HG02759 (cell line): ENCODE results near the gene TP53I11.

Source experiments
- ATAC-seq: cut with Tn5 transposase; IDR thresholded peaks from one replicate; pipeline ENCODE4 v1.9.1; 2021; ENCODE audit warnings: mild to moderate bottlenecking, moderate library complexity; ENCODE audit not compliant: unreplicated experiment

The TP53I11 gene

GRCh38 chr11:44941259-44942021, 9.2 kb downstream of the TP53I11 start:
- no peak for ATAC-seq

GRCh38 chr11:44940835-44941234, 9.8 kb downstream of the TP53I11 start:
- ATAC-seq, result no peak

DNA sequence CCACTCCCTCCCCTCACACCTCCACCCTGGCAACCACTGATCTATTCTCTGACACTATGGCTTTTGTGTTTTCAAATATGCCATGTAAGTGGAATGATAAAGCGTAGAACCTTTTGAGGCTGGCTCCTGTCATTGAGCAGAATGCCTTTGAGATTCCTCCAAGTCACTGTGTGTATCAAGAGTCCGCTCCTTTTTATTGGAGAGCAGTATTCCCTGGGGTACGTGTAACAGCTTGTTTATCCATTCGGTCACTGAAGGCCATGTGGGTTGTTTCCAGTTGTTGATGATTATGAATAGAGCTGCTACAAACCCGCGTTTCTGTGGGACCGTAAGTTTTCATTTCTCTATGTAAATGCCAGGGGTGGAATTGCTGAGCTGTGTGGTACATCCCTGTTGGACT, 10.3 kb downstream of the TP53I11 start:
- no peak for ATAC-seq

- no peak for ATAC-seq
Measured at GRCh38 chr11:44939673-44940395, 10.8 kb downstream of the TP53I11 start.

DNA sequence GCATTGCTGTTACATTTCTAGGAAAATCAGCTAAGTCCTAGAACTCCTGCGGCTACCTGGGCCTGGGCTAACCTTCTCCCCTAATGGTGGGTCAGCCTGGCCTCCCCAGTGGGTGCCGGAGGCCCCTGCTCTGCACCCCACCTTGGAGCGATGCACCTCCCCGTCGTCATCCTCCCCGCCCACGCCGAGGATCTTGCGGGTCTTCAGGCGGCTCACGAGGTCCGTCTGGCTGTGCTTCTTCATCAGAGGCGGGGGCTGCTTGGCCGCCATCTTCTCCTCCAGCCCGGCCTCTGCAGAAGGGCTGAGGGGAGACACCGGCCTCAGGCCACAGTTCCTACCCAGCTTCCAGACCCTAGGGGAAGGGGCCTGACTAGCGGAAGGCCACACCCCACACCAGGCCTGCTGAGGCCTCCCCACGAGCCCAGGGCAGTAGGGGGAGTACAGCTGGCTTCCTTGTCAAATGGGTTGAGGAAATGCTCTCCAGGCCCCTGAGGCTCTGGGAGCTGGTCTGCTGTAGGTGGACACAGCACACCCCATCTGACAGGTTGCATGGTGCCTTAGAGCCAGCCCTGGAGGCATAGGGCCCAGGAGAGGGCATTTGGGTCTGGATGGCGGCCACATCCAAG, 12.5 kb downstream of the TP53I11 start:
- no peak for ATAC-seq

DNA sequence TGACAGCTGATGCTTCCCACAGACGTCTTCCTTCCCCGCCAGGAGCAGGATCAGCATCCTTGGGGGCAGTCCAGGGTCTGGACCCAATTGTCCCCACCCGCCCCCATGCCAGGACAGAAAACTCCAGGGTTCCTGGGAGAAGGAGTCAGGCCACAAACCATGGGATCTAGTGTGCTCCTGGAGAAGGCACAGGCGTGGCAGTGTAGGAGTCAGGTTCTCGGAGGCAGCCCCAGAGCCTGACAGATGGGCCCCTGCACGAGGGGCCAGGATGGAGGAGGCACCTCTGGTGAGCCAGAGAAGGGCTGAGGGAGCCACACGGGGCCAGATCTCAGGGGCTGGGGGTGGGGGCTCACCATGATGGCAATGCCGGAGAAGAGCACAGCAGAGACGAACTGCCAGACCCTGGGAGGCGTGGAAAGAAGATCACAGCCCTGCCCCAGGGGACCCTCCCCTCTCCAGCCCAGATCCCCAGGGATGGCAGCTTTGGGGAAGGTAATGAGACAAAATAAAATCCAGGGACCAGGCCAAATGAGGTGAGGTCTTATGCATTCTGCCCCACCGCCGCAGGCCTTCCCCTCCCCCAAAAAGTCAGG, 13.6 kb downstream of the TP53I11 start:
- ATAC-seq, result no peak

DNA sequence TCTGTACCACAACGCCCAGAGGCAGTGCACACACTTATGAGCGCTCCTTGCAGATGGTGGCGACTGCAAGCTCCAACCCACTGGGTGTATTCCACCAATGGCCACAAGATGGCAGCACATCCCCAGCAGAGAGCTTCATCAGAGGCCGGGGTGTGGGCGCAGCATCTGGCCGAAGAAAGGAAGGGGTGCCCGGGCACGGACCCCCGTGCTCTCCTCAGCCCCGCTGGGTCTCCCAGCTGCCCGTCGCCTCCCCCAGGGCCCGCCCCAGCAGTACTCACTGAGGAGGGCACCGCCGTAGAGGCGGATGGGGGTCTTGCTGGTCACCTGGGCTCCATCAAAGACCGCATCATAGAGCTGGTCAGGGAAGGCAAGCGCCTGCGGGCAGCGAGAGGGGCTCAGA, 14.2 kb downstream of the TP53I11 start:
- ATAC-seq, result peak; percentile 83

DNA sequence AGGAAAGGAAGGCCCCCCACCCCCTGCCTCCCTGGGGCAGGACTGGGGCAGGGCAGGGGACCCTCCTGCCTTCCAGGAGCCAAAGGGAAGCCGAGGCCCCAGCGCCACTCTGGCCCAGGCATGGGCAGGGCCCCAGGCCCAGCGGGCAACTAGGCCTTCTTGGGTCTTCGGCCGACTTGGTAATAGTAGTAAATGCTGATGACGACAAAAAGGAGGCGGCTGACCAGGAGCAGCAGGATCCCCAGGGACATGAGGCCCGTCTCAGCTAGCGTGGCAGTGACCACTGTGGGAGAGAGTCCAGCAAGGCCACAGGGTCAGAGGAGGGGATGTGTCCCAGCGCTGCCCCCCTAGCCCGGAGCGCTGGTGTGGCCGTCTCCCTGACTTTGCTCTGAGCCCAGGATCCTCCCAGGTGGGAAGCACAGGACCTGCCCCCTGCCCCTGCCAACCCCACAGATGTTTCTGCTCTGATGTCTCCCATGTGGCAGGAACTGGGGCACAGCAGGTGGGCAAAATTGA, 15.9 kb downstream of the TP53I11 start:
- ATAC-seq, result no peak

DNA sequence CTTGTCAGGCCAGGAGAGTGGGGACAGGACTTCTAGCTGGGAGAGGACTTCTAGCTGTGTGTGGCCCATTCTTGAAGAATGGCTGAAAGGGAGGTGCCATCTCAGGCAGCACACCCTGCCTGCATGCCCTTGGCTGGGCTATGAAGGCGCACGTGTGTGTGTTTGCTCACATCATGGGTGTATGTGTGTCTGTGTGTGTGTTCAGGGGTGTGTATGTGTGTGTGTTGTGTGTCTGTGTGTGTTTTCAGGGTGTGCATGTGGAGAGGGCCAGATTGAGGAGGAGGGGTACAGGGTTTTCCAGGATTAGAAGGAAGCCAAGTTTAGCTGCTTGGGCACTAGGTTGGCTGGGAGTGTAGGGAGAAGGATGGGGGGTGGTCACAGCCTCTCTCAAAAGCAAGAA, 16.6 kb downstream of the TP53I11 start:
- no peak for ATAC-seq

- ATAC-seq, result no peak
Measured at GRCh38 chr11:44931466-44931865, 19.2 kb downstream of the TP53I11 start.

DNA sequence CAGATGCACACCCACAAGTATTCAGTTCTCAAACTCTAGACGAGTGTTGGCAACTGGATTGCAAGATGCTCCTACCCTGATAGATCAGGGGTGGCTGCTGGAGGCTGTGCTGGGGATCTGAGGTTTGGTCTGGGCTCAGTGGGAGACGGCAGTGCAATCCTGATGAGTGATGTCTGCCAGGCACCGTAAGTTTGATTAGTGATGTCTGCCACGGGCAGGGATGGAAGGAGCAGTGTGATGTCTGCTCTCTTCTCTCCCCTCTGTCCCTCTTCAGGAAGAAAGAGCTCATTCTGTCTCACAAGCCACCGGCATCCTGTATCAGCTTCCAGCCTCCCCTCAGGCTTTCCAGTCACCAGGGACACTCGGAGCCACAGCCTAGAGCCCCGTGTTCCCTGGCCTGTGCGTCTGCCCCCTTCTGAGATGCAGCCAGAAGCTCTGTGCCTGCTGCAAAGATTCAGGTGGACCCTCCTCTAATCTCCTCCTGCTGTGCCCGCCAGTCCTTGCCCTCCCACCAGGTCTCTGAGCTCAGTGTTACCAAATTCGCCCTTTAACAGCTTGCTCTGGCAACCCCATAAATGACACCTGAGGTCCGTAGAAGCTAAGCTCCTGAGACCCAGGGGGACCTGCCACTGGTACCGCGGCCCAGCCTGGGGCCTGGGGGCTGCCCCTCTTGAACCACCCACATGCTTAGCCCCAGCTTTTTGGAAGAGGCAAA, 19.9 kb downstream of the TP53I11 start:
- no peak for ATAC-seq

DNA sequence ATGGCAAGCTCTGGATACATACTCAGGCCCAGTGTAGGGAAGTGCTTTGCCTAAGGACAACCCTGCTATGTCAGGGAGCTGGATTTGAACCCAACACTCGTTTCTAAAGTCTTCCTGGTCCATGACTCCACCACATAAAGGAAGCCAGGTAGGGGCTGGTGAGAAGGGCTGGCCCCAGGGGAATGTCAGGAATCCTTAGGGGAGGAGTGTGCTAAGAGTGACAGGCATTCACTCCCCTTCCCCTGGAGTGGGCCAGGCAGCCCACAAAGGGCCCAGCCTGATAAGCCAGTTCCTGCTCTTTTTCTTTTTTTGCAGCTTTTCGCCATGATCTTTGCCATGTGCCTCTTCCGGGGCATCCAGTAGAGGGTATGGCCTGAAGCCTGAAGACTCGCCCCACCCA, 21.9 kb downstream of the TP53I11 start:
- ATAC-seq, result no peak

- ATAC-seq, result no peak
Measured at GRCh38 chr11:44928144-44928543, 22.5 kb downstream of the TP53I11 start.

DNA sequence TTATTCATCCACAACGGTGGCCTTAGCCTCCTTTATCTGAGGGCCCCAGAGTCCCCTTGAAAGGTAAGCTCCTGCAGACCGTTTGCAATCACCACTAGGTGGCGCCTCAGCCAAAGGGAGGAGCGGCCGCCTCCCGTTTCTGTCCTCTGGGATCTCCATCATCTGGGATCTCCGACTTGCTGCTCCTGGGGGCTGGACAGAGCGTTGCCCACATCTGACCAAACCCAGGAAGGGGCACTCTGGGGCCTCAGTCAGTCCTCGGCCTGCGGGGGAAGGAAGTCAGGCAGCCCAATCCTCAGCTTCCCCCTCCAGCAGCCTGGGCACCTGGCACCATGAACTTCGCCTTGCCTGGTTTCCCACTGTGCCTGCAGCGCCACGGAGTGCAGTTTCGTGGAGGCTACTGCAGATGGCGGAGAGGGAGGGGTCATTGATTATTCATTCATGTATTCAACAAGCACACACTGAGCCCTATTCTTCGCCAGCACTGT, 23.5 kb downstream of the TP53I11 start:
- no peak for ATAC-seq

DNA sequence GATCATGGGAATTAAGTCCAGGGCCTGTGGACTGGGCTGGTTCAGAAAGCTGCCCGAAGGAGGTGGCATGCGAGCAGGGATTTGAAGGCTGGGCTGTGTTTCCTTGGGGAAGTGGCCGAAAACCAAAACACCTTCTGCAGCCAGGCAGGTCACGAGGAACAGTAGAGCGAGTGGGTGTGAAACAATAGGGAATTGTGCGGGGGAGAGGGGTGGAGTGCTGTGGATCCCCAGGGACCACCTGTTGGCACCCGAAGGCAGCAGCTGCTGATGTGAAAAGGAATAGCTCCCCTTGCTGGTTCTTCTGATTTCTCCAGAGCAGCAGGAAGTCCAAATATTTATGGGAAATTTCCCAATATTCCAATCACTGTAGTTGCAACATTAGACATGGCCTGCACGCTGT, 24.6 kb downstream of the TP53I11 start:
- ATAC-seq, result no peak

DNA sequence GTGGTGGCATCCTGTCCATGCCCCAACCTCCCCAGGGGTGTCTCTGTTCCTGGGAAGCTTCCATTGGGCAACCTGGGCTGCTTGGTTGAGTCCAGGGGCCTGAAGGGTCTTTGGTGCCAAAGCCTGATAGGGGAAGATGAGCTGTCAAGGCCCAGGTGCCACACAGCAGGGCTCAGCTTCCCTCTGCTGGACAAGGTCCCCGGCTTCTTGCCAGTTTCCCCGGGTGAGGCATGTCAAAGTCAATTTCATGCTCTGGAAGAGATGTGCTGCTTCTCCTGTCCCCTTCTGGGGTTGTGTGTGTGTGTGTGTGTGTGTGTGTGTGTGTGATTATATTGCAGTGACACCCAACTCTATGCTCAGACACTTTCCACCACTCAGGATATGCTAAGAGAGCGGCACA, 26.9 kb downstream of the TP53I11 start:
- ATAC-seq, result no peak

DNA sequence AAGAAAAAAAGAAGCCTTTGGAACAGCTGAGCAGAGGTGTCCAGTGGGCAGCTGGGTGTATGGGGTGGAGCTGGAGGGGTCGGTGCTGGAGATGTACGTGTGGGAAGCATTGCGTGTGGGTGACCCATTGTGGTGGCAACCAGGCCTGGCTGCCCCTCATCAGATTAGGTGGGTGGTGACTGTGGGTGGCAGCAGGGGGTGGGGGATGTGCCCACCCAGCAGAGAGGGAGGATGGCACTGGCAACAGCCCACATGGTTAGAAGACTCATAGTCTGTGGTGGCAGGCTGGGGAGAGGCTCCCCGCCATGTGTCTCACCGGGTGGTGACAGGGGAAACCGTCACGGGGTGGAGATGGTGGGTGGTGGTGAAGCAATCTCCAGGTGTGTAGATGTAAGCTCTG, 27.6 kb downstream of the TP53I11 start:
- ATAC-seq, result no peak

DNA sequence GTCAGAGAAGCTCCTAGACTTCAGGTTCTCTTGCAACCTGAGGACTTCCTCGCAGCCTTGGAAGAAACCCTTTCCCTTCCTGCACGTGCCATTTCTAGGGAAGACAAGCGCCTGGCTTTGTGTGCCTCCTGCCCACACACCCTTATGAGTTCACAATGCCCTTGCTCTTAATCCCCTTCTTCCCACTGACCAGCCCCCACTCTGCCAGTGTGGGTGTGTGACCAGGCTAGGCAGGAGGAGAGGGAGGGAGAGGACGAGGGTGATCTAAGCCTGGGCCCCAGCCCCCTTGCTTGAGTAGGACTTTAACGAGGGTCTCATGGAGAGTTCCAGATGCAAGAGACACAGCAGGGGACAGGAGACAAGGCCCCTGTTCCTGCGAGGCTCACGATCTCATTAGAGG, 30.2 kb downstream of the TP53I11 start:
- ATAC-seq, result no peak

DNA sequence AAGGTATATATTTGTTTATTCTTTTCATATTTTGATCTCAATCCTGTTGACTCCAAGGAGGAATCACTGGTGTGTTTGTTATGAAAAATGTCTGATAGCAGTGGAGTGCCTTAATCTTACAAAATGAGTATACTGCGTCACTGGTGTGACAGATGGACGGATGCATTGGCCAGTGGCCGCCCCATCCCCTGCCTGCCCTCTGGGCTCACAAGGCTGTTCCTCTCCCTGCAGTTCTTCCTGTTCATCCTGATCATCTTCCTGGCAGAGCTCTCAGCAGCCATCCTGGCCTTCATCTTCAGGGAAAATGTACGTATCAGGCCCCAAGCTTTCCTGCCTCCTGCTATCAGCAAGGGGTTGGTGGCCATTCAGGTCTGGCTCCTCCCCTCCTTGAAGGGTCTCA, 32.9 kb downstream of the TP53I11 start:
- no peak for ATAC-seq

DNA sequence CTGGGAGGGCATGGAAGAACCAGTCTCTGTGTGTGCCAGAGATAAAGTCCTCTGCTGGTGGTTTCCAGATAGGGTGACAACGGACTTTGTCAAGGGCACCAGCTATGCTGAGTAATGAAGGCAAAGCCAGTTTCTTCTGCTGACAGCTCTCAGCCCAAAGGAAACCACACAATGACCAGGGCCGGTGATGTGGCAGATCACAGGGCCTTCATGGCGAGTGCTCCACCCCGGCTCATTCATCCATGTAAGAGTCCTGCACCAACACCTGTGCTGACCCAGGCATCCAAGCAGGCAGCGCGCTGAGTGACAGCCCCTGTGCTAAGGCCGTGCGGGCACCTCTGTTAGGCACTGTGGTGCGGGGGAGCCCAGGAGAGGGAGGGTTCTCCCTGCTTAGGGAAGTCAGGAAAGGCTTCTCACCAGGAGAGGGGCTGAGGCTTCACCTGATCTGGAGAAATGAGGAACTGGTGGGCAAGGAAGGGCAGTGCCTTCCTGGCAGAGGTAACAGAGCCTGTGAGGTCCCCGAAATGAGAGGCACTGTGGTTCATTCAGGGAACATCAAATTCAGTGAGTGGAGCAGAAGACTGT, 33.8 kb downstream of the TP53I11 start:
- peak; percentile 53 for ATAC-seq
